Stimulated activated CD4-positive, alpha-beta T cell treated with anti-CD3 and anti-CD28 coated beads, Interleukin-15, amount 100 ng/mL, for 24 hours (primary cell): ENCODE data around the gene STMN3.

ENCODE experiments used
- DNase-seq: peaks from one replicate; pipeline ENCODE4 v3.0.0-alpha.2; 2020

STMN3 gene

DNA sequence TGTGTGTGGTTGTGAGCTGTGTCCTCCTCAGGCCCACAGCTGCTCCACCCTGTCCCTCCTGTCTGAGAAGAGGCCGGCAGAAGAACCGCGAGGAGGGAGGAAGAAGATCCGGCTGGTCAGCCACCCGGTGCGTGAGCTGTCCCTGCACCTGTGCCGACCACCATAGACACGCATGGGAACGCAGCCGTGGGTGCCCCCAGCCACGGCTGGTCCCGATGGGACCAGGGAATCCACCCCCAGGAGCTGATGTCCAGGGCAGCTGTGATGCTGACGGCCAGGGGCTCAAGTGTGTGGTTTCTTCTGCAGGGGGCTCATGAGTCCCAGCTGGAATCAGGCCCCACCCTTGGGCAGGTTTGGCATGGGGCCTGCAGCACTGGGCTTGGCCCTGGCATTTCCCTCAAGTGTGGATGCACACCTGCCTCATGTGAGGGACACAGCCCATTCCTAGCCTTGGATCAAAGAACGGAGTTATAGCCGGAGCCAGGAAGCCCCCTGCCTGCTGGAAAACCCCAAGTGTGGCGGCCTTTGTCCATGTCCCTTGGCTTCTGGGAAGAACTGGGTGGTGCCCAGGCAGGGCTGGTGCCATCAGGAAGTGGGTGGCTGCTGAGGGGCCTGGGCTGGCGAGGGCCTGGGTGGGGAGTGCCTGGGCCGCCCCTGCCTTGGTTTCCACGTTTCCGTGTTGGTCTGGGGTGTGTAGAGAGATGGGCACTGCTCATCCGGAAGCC lies 38.6 kb upstream of the STMN3 start:
- DNase-seq: no peak

DNA sequence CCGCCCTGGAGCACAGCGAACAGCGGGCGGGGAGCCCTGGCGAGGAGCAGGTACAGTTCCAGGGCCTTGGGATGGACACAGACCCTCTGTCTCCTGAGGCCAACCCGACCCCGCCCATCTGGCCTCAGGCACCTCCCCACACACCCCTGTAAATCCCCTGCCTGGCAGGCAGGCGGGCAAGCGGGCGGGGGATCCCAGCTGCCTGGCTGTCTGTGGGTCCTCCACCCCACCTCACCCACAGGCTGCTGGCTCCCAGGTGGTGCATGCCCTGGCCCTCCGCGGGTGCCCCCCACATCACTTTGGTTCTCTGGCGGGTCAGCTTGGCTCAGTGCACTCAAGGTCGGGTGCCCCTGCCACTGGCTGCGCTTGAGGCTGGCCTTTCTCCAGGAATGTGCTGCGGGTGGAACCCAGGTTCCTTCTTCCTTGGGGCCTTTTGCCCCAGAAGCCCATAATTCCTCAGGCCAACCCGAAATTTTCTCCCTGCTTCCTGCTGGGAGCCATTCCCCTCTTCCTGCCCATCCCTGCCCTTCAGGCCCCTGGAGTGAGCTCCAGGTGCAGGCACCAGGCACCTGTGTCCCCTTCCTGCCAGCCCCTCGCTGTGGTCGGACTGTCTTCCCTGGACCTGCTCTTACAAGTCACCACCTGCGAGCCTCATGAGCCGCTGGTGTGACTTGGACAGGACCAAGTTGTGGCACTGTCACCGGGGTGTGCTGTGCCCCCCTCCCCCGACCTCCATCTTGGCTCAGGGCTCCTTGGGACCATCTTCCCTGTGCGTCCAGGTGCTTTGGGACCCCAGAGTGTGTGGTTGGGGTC lies 37.9 kb upstream of the STMN3 start:
- DNase-seq: no peak

DNA sequence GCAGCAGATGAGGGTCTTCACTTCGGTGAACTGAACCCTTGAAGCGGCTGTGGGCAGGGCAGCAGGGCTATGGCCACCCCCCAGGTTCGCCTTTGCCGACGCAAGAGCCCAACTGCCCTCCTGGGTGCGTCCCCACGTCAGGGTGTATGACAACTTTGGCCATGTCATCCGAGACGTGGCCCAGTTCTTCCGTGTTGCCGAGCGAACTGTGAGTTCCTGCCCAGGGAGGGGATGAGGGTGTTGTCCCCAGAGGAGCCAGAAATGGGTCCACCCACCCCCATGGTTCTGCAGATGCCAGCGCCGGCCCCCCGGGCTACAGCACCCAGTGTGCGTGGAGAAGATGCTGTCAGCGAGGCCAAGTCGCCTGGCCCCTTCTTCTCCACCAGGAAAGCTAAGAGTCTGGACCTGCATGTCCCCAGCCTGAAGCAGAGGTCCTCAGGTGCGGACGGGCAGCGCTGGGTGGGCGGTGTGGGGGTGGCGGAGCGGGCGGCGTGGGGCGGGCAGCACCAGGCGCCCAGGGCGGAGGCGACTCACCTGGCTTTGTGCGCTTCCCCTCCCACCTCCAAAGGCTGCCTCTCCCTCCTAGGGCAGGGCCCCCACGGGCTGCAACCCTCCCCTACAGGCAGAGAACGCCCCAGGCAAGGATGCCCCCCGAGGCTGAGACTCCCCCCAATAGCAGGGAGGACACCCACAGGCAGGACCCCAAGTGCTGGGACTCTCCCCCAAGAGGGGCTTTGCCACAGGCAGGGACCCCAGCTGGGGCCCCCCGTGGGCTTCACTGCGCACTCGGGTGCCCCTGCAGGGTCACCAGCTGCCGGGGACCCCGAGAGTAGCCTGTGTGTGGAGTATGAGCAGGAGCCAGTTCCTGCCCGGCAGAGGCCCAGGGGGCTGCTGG lies 37.0 kb upstream of the STMN3 start:
- no peak for DNase-seq

DNA sequence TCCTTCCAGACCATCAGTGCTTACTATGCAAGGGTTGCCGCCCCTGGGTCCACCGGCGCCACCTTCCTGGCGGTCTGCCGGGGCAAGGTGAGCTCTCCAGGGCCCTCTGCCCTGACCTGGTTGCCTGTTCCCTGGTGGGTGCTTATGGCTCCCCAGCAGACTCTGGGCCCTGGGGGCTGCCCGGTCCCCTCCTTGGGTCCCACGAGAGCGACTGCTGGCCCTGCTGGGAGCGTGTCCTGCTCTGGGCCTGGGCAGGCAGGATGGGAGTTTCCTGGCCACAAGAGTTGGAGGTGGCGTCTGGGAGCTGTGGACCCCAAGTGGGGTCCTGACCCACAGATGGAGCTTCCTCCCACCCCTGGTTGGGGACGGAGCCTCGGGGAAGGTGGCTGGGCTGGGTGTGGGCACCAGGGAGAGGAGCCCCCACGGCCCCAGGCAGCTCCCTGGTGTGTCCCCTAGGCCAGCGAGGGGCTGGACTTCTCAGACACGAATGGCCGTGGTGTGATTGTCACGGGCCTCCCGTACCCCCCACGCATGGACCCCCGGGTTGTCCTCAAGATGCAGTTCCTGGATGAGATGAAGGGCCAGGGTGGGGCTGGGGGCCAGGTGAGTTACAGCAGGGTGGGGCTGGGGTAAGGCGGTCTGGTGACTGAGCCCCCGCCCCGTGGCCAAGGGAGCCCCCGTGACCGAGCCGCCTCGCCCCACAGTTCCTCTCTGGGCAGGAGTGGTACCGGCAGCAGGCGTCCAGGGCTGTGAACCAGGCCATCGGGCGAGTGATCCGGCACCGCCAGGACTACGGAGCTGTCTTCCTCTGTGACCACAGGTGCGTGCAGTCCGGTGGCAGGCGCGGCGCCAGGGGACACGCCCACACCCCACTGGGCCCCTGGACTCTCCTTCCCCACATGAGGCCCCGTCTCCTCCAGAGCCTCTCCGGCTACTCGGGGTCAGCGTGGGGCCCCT lies 36.1 kb upstream of the STMN3 start:
- DNase-seq: no peak

DNA sequence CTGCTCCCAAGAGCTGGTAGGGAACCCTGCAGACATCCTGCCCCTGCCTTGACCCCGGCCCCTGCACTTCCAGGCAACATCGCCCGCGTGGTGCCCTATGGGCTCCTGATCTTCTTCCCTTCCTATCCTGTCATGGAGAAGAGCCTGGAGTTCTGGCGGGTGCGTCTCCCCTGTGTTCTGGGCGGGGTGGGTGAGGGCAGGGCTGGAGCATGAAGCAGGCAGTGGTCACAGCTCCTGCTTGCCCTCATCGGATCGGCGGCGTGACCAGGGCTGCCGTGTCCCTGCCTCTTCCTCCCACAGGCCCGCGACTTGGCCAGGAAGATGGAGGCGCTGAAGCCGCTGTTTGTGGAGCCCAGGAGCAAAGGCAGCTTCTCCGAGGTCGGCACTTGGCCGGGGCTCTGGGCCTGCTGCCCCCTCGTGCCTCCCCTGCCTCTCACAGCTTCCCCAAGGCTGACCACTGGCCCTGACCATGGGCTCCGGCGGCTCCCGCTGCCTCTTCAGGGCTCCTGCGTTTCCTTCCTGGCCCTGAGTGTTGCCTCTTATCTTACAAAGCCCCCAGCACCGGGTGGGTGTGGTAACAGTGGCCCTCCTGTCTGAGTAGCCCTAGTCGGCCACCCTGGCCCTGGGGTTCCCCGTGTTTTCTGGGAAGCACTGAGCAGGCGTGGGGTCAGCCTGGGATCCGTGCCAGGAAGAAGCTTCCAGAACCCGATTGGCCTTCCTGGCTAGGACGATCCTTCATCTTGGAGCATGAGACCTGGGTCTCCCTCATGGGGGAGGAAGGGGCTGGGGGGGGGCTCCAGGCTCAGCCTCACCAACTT lies 35.2 kb upstream of the STMN3 start:
- DNase-seq: no peak

DNA sequence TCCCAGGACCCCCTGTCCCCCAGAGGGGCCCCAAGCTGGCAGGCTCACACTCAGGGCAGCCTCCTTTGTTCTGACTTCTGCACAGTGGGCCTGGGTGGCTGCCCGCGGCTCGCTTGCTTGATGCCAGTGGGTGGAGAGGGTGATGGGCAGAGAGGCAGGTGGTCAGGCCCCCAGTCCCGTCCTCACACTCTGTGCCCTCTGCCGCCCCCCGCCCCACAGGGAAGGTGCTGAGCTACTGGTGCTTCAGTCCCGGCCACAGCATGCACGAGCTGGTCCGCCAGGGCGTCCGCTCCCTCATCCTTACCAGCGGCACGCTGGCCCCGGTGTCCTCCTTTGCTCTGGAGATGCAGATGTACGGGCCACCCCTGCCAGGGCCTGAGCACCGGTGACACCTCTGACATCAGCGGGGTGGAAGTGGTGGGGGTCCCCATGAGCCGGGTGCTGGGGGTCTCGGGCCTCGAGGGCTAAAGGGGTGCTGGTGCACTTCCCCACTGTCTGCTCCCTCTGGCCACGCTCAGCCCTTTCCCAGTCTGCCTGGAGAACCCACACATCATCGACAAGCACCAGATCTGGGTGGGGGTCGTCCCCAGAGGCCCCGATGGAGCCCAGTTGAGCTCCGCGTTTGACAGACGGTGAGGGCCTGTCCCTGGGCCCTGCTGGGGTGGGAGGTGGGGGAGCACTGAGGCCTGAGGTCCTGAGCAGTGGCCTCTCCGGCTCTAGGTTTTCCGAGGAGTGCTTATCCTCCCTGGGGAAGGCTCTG lies 34.4 kb upstream of the STMN3 start:
- no peak for DNase-seq

DNA sequence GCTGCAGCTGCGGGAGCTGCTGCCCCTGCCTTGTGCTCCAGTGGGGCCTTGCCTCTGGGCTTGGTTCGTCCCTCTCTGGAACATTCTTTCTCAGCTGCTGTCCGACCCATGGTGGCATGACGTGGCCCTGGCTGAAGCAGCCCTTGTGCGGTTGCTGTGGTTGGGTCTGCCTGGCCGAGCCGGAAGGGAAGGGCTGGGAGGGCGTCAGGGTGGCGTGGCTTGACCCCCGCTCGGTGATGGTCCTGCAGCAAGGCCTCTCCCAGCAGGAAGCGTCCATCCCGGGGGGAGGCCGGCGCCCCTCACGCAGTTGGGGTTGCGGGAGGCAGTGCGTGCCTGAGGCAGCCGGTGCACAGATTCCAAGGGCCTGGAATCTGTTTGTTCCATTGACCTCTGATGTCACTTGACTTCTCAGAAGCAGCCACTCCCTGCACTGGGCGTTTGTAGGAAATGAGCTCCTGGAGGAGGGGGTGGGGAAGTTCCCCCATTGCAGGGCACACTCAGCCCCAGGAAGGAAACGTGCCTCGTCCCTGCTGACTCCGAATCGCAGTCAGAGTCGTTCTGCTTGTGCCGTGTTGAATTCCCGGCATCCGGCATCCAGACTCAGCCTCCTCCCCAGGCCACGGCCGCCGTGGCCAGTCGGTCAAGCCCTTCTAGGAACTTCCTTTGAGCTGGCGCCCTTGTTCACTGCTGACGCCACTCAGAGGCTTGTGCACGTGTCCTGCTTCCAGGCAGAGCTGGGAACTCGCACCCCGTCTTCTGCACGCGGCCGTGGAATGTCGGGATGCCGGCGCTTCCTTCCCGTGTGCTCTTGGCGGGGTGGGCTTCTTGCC lies 33.5 kb upstream of the STMN3 start:
- peak; percentile 73 for DNase-seq

DNA sequence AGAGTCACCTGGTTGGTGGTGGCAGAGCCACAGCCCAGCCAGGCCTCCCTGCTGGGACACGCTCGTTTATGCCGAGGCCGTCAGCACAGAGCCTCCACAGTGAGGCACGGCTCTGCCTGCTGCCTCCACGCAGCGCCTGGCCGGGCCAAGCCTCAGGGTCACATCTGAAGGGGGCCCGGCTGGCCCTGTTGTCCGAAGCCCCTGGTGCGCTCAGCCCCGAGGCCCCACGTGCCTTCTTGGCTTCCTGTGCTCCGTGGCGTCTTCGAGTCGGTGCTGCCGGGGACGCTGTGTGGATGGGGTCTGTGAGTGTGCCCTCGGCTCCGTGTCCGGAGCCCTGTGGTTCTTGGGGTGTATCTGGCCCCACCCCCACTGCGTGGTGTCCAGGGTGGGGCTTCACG lies 32.9 kb upstream of the STMN3 start:
- DNase-seq: no peak

DNA sequence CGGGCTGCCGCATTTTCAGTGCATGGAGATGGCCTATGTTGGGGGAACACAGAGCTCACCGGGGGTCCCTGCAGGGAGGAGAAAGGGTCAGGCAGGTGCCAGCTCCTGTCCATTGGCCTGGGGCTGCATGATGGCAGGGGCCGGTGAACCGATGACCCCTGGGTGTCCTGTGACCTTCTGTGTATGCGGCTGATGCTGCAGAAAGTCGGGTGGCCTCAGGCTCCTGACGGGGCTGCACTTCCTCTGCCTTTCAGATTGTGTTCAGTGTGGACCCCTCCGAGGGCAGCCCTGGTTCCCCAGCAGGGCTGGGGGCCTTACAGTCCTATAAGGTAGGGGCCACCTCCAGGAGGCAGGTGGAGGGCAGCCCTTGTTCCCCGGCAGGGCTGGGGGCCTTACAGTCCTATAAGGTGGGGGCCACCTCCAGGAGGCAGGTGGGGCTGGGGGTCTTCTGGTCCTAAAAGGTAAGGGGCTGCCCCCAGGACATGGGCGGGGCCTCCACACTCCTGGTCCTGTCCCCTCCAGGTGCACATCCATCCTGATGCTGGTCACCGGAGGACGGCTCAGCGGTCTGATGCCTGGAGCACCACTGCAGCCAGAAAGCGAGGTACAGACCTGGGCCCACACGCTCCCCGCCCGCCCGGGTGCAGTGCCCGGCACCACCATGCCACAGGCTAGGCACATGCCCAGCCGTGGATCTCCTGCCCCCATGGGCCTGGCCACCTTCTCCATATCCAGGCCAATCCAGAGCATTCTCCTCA lies 32.2 kb upstream of the STMN3 start:
- no peak for DNase-seq

DNA sequence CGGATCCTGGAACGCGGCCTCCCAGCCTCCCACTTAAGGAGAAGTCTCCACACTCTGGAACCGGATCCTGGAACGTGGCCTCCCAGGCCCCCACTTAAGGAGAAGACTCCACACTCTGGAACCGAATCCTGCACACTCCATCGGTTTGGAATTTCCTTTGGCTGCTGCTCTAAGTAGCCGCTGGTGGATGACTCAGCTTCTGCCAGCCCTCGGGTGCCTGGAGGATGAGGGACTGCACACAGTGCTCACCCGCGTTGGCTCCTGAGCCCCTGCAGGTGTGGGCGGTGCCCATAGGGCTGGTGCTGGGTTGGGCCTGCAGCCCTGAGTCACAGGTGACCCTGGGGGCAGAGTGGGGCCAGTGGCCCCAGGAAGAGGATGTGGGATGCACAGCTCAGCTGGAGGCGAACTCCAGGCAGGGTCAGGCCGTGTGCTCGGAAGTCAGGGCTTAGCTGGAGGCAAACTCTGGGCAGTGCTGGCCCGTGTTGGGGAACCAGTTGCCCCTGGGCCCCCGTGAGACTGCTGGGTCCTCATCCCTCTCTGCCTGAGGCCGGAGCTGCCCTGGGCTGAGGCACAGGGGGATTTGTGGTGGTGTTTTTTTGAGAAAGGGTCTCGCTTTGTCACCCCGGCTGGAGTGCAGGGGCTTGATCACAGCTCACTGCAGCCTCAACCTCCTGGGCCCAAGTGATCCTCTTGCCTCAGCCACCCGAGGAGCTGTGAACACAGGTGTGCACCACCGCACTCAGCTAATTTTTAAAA lies 29.3 kb upstream of the STMN3 start:
- no peak for DNase-seq

DNA sequence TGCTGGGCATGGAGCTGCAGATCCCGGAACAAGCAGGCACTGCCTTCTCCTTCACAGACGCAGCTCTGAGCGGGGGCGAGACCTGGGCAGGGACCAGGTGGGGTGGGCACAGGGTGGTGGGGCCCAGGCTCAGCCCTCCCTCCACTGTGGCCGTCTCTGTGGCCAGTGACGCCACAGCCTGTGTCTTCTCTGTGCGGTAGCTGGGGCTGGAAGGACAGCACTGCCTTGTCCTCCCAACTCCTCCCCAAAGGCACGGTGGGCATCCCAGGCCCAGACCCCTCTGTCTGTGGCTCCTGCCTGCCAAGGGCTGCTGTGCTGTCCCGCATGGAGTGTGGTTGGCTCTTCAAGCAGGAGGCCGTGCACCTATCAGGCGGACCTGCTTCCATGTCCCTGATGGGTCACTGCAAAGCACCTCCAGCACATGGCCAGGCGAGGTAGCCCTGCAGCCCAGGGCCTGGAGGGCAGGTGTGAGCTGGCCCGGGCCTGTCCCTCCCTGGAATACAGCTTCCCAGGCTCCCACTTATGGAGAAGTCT lies 28.5 kb upstream of the STMN3 start:
- DNase-seq: no peak

DNA sequence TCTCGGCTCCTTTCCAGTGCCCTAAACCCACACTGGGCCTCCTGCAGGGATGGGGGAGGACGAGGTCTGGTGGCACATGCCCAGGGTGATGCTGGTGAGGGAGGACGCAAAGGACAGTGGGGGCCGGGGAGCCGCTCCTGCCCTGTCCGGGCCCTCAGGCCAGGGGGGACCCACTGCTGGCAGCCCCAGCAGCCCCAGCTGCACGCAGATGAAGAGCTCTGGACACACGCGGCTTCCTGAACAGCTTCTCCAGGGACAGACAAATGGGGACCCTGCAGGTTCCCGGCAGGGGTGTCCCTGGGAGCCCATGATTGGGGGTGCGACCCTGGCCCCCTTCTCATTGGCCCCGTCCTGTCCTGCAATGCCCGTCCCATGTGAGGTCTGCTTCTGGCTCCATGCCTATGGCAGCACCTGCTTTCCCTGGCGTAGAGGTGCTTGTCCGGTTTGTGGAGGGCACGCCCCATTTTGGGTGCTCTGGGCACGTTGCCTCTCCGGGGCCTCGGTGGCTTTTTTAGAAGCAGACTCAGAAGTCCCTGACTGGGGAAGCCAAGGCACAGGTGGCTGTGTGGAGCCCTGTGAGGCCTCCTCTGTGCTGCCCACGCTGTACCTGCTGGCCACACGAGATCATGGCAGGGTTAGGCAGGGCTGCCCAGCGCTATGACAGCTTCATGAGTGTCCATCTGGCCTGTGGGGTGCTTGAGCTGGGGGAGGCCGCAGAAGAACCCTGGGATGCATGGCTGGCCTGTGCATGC lies 27.8 kb upstream of the STMN3 start:
- DNase-seq: no peak

DNA sequence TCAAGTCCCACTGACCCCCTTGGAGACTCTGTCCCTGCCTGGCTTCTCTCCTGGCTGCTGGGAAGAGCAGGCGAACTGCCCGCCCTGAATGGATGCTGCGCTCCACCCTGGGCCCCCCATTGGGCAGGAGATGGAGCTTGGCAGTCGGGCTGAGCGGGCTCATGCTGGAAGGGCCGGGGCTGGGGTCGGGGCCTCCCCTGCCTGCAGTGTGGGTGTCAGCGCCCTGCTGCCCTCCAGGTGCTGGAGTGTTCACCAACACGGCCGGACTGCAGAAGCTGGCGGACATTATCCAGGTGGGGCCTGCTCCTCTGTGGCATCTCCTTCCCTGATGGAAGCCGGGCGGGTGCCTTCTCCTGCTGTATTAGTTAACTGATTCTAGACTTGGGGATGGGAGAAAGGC lies 27.2 kb upstream of the STMN3 start:
- no peak for DNase-seq

DNA sequence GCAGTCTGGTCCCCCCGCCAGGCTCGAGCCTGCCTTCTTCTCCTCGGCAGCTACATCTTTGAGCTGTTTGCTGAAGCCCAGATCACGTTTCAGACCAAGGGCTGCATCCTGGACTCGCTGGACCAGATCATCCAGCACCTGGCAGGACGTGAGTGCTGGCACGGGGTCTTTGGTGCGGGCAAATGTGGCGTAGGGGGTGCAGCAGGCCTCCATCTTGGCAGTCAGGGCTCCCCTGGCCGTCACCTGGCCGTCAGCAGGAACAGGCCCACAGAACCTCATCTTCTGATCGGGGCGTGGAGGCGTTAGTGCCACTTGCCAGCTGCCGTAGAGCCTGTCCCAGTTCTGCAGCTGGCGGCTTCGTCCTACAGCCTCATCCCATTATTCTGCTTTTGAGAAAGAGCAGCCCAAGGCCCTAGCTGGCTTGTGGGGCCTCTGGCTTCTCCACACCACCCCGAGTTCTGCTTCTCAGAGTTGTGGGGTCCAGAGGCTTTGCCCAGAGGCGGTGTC lies 26.6 kb upstream of the STMN3 start:
- no peak for DNase-seq

DNA sequence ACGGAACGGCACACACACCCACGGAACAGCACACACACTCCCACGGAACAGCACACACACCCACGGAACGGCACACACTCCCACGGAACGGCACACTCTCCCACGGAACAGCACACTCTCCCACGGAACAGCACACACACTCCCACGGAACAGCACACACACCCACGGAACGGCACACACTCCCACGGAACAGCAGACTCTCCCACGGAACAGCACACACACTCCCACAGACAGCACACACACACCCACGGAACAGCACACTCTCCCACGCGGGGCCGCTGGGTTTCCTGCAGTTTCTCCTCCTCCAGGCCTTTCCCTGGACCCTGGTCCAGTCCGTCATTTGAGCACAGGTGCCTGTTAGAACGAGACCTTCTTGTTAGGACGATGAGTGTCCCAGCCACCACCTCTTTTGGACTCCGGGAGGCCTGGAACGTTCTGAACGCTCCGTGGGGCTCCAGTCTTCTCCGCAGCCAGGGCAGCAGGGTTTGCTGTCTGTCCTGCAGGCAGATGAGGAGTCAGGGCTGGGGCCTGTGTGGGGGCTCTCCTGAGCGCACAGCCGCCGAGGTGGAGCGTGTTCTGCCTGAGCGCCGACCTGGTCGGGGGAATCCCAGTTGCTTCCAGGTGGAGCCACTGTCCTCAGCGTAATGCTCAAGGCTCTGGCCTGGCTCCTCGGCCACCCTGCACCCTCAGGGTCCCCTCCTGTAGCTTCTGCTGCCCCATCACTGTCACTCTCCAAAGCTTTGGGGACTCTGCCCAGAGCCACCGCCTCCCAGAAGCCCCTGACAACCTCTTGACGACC lies 25.6 kb upstream of the STMN3 start:
- DNase-seq: no peak

DNA sequence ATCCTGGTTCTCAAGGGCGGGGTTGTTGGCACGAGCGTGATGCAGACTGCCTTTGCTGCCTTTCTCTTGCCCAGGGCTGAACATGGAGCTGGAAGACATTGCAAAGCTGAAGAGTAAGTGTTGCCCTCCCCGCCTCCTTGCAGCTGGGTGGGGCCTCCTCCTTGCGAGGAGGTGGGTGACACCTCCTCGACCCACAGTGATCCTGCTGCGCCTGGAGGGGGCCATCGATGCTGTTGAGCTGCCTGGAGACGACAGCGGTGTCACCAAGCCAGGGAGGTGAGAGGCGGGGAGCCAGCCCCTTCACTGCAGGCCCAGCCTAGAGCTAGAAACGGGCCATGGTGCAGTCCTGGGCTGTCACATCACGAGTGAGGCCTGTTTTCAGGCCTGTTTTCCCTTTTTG lies 24.8 kb upstream of the STMN3 start:
- no peak for DNase-seq
